Muscle of arm (tissue), 12 donors: Measurements from ENCODE around the gene TOGARAM1. TPM values are rescaled to one million over a fixed set of nuclear protein-coding genes. Genes with fewer than 3 reads are reported as not detected.
"Not testable (repeated sequence)": the region's sequence is repeated elsewhere in the genome, so short reads cannot be mapped to it uniquely, and the experiment has no call there.

Experiments used
- DNase-seq: peaks from one replicate; pipeline ENCODE4 v3.0.0-alpha.2; 2013
- polyA plus RNA-seq, 12 donors: library from polyadenylated mRNA; unstranded; fragments of 120-200 nt; gene quantifications; one replicate each; pipeline ENCODE4 v1.2.1, GENCODE V29; 2013; ENCODE audit not compliant: insufficient read length in 12 of 12

Gene TOGARAM1
- polyA plus RNA-seq, 12 donors: 22.3 to 34.5 (median 30.7) TPM; not detected in 1

GRCh38 chr14:45034730-45035129 is 72.7 kb downstream of the TOGARAM1 start:
- DNase-seq: no peak

GRCh38 chr14:45038256-45038655 is 76.3 kb downstream of the TOGARAM1 start:
- DNase-seq: no peak

GRCh38 chr14:45038865-45039264 is 76.9 kb downstream of the TOGARAM1 start:
- no peak for DNase-seq

GRCh38 chr14:45039390-45039789 is 77.4 kb downstream of the TOGARAM1 start:
- DNase-seq: no peak

- DNase-seq: no peak
Measured at GRCh38 chr14:45041641-45042040, 79.7 kb downstream of the TOGARAM1 start.

- DNase-seq: no peak
Measured at GRCh38 chr14:45044638-45045037, 82.6 kb downstream of the TOGARAM1 start.

- DNase-seq: no peak
Measured at GRCh38 chr14:45048385-45048784, 86.4 kb downstream of the TOGARAM1 start.

- no peak for DNase-seq
Measured at GRCh38 chr14:45051180-45051579, 89.2 kb downstream of the TOGARAM1 start.

- no peak for DNase-seq
Measured at GRCh38 chr14:45051896-45052295, 89.9 kb downstream of the TOGARAM1 start.

- DNase-seq: no peak
Measured at GRCh38 chr14:45057349-45057748, 95.4 kb downstream of the TOGARAM1 start.

GRCh38 chr14:45057881-45058364 is 95.9 kb downstream of the TOGARAM1 start:
- no peak for DNase-seq

- DNase-seq: no peak
Measured at GRCh38 chr14:45060551-45060950, 98.6 kb downstream of the TOGARAM1 start.

GRCh38 chr14:45065540-45065939 is 103.5 kb downstream of the TOGARAM1 start:
- no peak for DNase-seq

GRCh38 chr14:45065956-45066355 is 104.0 kb downstream of the TOGARAM1 start:
- DNase-seq: no peak

- no peak for DNase-seq
Measured at GRCh38 chr14:45066667-45067066, 104.7 kb downstream of the TOGARAM1 start.

GRCh38 chr14:45068396-45068795 is 106.4 kb downstream of the TOGARAM1 start:
- DNase-seq: no peak

- no peak for DNase-seq
Measured at GRCh38 chr14:45070215-45070614, 108.2 kb downstream of the TOGARAM1 start.

- DNase-seq: no peak
Measured at GRCh38 chr14:45072126-45072525, 110.1 kb downstream of the TOGARAM1 start.

- no peak for DNase-seq
Measured at GRCh38 chr14:45073231-45073879, 111.4 kb downstream of the TOGARAM1 start.

GRCh38 chr14:45078323-45078722 is 116.3 kb downstream of the TOGARAM1 start:
- no peak for DNase-seq

- not testable (repeated sequence) for DNase-seq
Measured at GRCh38 chr14:45080416-45080968, 118.5 kb downstream of the TOGARAM1 start.

GRCh38 chr14:45081096-45081495 is 119.1 kb downstream of the TOGARAM1 start:
- DNase-seq: not testable (repeated sequence)

- DNase-seq: no peak
Measured at GRCh38 chr14:45082420-45082819, 120.4 kb downstream of the TOGARAM1 start.

- no peak for DNase-seq
Measured at GRCh38 chr14:45083617-45083975, 121.6 kb downstream of the TOGARAM1 start.
